ENCODE measurements around the gene FOXD4L6.
"Not testable (repeated sequence)": the region's sequence is repeated elsewhere in the genome, so short reads cannot be mapped to it uniquely, and the experiment has no call there.

DNA sequence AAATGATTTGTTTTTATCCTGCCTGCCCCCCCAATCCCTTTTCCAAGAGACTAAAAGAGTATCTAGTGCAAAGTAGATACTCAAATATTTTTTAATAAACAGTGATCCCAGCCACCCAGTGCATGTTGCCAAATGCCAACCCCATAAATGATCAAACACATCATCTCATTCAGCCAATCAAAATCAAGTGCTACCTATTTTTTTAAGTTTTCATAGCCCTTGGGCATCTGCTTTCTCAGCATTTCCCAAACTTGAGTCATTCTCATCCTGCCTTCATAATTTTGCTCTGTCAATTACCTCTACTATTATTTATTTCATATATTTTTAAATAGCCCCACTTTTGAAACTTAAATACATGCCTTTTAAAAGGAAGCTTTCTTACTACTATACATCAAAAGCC lies 37.6 kb downstream of the FOXD4L6 start:
- TF ChIP-seq POLR2A, POLR2AphosphoS5 (IDR thresholded peaks at IDR 0.05): not testable (repeated sequence)
- TF ChIP-seq, protein P1, sequence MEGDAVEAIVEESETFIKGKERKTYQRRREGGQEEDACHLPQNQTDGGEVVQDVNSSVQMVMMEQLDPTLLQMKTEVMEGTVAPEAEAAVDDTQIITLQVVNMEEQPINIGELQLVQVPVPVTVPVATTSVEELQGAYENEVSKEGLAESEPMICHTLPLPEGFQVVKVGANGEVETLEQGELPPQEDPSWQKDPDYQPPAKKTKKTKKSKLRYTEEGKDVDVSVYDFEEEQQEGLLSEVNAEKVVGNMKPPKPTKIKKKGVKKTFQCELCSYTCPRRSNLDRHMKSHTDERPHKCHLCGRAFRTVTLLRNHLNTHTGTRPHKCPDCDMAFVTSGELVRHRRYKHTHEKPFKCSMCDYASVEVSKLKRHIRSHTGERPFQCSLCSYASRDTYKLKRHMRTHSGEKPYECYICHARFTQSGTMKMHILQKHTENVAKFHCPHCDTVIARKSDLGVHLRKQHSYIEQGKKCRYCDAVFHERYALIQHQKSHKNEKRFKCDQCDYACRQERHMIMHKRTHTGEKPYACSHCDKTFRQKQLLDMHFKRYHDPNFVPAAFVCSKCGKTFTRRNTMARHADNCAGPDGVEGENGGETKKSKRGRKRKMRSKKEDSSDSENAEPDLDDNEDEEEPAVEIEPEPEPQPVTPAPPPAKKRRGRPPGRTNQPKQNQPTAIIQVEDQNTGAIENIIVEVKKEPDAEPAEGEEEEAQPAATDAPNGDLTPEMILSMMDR (IDR thresholded peaks at IDR 0.05) = not testable (repeated sequence)

Data from prostate gland (tissue), 2 donors.